HG03378 (cell line): ENCODE data around the gene GNA14.
A peak's percentile ranks its signal among the peaks of the same experiment; 100 is the strongest.
"Not testable (repeated sequence)": the region's sequence is repeated elsewhere in the genome, so short reads cannot be mapped to it uniquely, and the experiment has no call there.

Experiments
- ATAC-seq: cut with Tn5 transposase; IDR thresholded peaks from one replicate; pipeline ENCODE4 v1.9.1; 2021; ENCODE audit warnings: mild to moderate bottlenecking, moderate library complexity; ENCODE audit not compliant: unreplicated experiment

GNA14 gene

GRCh38 chr9:77455312-77455927 lies 192.7 kb downstream of the GNA14 start:
- ATAC-seq: no peak

- ATAC-seq: no peak
Observed at GRCh38 chr9:77454663-77455062, 193.5 kb downstream of the GNA14 start.

GRCh38 chr9:77453825-77454647 lies 194.1 kb downstream of the GNA14 start:
- no peak for ATAC-seq

GRCh38 chr9:77451507-77451906 lies 196.6 kb downstream of the GNA14 start:
- no peak for ATAC-seq

- no peak for ATAC-seq
Observed at GRCh38 chr9:77450085-77450475, 198.0 kb downstream of the GNA14 start.

GRCh38 chr9:77449240-77450084 lies 198.7 kb downstream of the GNA14 start:
- no peak for ATAC-seq

- no peak for ATAC-seq
Observed at GRCh38 chr9:77447646-77448045, 200.5 kb downstream of the GNA14 start.

- no peak for ATAC-seq
Observed at GRCh38 chr9:77442436-77442835, 205.7 kb downstream of the GNA14 start.

GRCh38 chr9:77441124-77441523 lies 207.0 kb downstream of the GNA14 start:
- not testable (repeated sequence) for ATAC-seq

GRCh38 chr9:77440057-77440456 lies 208.1 kb downstream of the GNA14 start:
- ATAC-seq: no peak

- no peak for ATAC-seq
Observed at GRCh38 chr9:77438653-77439052, 209.5 kb downstream of the GNA14 start.

GRCh38 chr9:77435688-77436087 lies 212.4 kb downstream of the GNA14 start:
- no peak for ATAC-seq

GRCh38 chr9:77435277-77435676 lies 212.8 kb downstream of the GNA14 start:
- no peak for ATAC-seq

- peak; percentile 65 for ATAC-seq
Observed at GRCh38 chr9:77433675-77434445, 214.3 kb downstream of the GNA14 start.

GRCh38 chr9:77432053-77432452 lies 216.1 kb downstream of the GNA14 start:
- no peak for ATAC-seq

GRCh38 chr9:77429928-77430327 lies 218.2 kb downstream of the GNA14 start:
- no peak for ATAC-seq

GRCh38 chr9:77427256-77427927 lies 220.7 kb downstream of the GNA14 start:
- ATAC-seq: no peak

- no peak for ATAC-seq
Observed at GRCh38 chr9:77426712-77427111, 221.4 kb downstream of the GNA14 start.

GRCh38 chr9:77424993-77425392 lies 223.1 kb downstream of the GNA14 start:
- ATAC-seq: no peak

GRCh38 chr9:77423841-77424240 lies 224.3 kb downstream of the GNA14 start:
- no peak for ATAC-seq
